GM12891 (cell line): Measurements from ENCODE around the gene MNDA.

ENCODE experiments used
- PAX5 ChIP-seq: IDR thresholded peaks from 2 replicates; pipeline ENCODE4 v1.6.1; 2011; ENCODE audit warnings: low read length, moderate library complexity, mild to moderate bottlenecking; ENCODE audit not compliant: insufficient read depth, severe bottlenecking
- POLR2A ChIP-seq: IDR thresholded peaks from 2 replicates; pipeline ENCODE4 v1.6.1; 2011; ENCODE audit warnings: low read depth, low read length, control low read depth
- POLR2AphosphoS5 ChIP-seq: IDR thresholded peaks from 2 replicates; pipeline ENCODE4 v1.6.1; 2011; ENCODE audit warnings: low read depth, low read length, control low read depth
- TAF1 ChIP-seq: IDR thresholded peaks from 2 replicates; pipeline ENCODE4 v1.6.1; 2011; ENCODE audit warnings: low read depth, low read length, control low read depth

GRCh38 chr1:158830074-158830677, 975 bp upstream of the MNDA start:
- TF ChIP-seq POLR2A (no peak), POLR2AphosphoS5 (no peak), TAF1 (no peak), PAX5 (no peak)
